Measurements from ENCODE around the gene HNRNPH1. TPM values are rescaled to one million over a fixed set of nuclear protein-coding genes. Genes with fewer than 3 reads are reported as not detected.

HNRNPH1 gene
- total RNA-seq, 1 donor from 2014 or later: 1,138 TPM

- TF ChIP-seq EZH2phosphoT487 (IDR thresholded peaks at IDR 0.05) (no peak), EZH2 (IDR thresholded peaks at IDR 0.05) (no peak), CTCF (IDR thresholded peaks at IDR 0.05) (no peak)
- DNase-seq (ENCODE audit: low spot score): no peak
- Histone ChIP-seq H3F3A (ENCODE audit: low read depth) (peaks cover 55% of the 10 kb centered on the region), H4K20me1 (ENCODE audit: low read depth) (peaks cover 57% of the 10 kb centered on the region), H3K27ac (peak overlapping the region; percentile 31), H3K79me2 (ENCODE audit: low read depth) (no peaks in the 10 kb centered on the region), H3K27me3 (no peaks in the 10 kb centered on the region), H3K36me3 (no peaks in the 10 kb centered on the region), H3K4me3 (no peak overlapping the region), H2AFZ (replicated peaks) (no peak overlapping the region), H3K9ac (no peak overlapping the region), H3K9me3 (ENCODE audit: low read depth) (no peaks in the 10 kb centered on the region), H3K4me1 (no peaks in the 10 kb centered on the region), H3K4me2 (no peak overlapping the region)
- Mint-ChIP-seq H3K4me1 (peaks cover 7% of the 10 kb centered on the region), H3K27ac (peak overlapping the region; percentile 42), H3K27me3 (ENCODE audit: insufficient read depth, low read depth) (peaks cover 12% of the 10 kb centered on the region), H3K4me3 (no peak overlapping the region), H3K9me3 (no peaks in the 10 kb centered on the region), H3K36me3 (peaks cover 29% of the 10 kb centered on the region)
Measured at GRCh38 chr5:179607160-179607931, 16.1 kb downstream of the HNRNPH1 start.

- H3K27me3 ChIP-seq: no peaks in the 10 kb centered on the region
- H3K79me2 ChIP-seq (ENCODE audit: low read depth): no peaks in the 10 kb centered on the region
- peaks cover 55% of the 10 kb centered on the region for H4K20me1 ChIP-seq (ENCODE audit: low read depth)
- Mint-ChIP-seq H3K9me3 (no peaks in the 10 kb centered on the region), H3K27me3 (ENCODE audit: insufficient read depth, low read depth) (peaks cover 10% of the 10 kb centered on the region), H3K4me3 (no peak overlapping the region), H3K27ac (peak overlapping the region; percentile 29), H3K4me1 (peaks cover 6% of the 10 kb centered on the region), H3K36me3 (peaks cover 28% of the 10 kb centered on the region)
- peaks cover 52% of the 10 kb centered on the region for H3F3A ChIP-seq (ENCODE audit: low read depth)
- DNase-seq (ENCODE audit: low spot score): no peak
- peak overlapping the region; percentile 31 for H3K27ac ChIP-seq
- H3K4me1 ChIP-seq: no peaks in the 10 kb centered on the region
- TF ChIP-seq CTCF (IDR thresholded peaks at IDR 0.05): no peak
- no peak for TF ChIP-seq EZH2 (IDR thresholded peaks at IDR 0.05)
- TF ChIP-seq EZH2phosphoT487 (IDR thresholded peaks at IDR 0.05): no peak
- H3K4me2 ChIP-seq: no peak overlapping the region
- H3K9ac ChIP-seq: no peak overlapping the region
- H3K4me3 ChIP-seq: no peak overlapping the region
- H3K36me3 ChIP-seq: no peaks in the 10 kb centered on the region
- no peak overlapping the region for H2AFZ ChIP-seq (replicated peaks)
- no peaks in the 10 kb centered on the region for H3K9me3 ChIP-seq (ENCODE audit: low read depth)
Measured at GRCh38 chr5:179606910-179607159, 16.6 kb downstream of the HNRNPH1 start.

GRCh38 chr5:179606071-179606909 is 17.2 kb downstream of the HNRNPH1 start:
- no peak for DNase-seq (ENCODE audit: low spot score)
- H3K36me3 Mint-ChIP-seq: peaks cover 25% of the 10 kb centered on the region
- no peak overlapping the region for H3K27ac ChIP-seq
- no peak for TF ChIP-seq EZH2phosphoT487 (IDR thresholded peaks at IDR 0.05)
- TF ChIP-seq CTCF (IDR thresholded peaks at IDR 0.05): no peak
- TF ChIP-seq EZH2 (IDR thresholded peaks at IDR 0.05): no peak
- no peak overlapping the region for H3K9ac ChIP-seq
- H3F3A ChIP-seq (ENCODE audit: low read depth): peaks cover 47% of the 10 kb centered on the region
- H3K36me3 ChIP-seq: no peaks in the 10 kb centered on the region
- H3K79me2 ChIP-seq (ENCODE audit: low read depth): no peaks in the 10 kb centered on the region
- H3K27ac Mint-ChIP-seq: peak overlapping the region; percentile 29
- peaks cover 49% of the 10 kb centered on the region for H4K20me1 ChIP-seq (ENCODE audit: low read depth)
- no peak overlapping the region for H3K4me3 ChIP-seq
- no peaks in the 10 kb centered on the region for H3K27me3 ChIP-seq
- H3K4me3 Mint-ChIP-seq: peak overlapping the region; percentile 38
- H3K9me3 Mint-ChIP-seq: no peaks in the 10 kb centered on the region
- H3K4me1 ChIP-seq: no peaks in the 10 kb centered on the region
- H3K4me2 ChIP-seq: no peak overlapping the region
- H2AFZ ChIP-seq (replicated peaks): no peak overlapping the region
- peaks cover 3% of the 10 kb centered on the region for H3K4me1 Mint-ChIP-seq
- no peaks in the 10 kb centered on the region for H3K9me3 ChIP-seq (ENCODE audit: low read depth)
- peaks cover 9% of the 10 kb centered on the region for H3K27me3 Mint-ChIP-seq (ENCODE audit: insufficient read depth, low read depth)

Measured in neural progenitor cell (in vitro differentiated cells).